GM03348 (cell line): ENCODE data around the gene CTR9.
A peak's percentile ranks its signal among the peaks of the same experiment; 100 is the strongest.

ENCODE experiments used
- DNase-seq: peaks from one replicate; pipeline ENCODE4 v3.0.0; 2012; ENCODE audit warnings: low spot score

The CTR9 gene

DNA sequence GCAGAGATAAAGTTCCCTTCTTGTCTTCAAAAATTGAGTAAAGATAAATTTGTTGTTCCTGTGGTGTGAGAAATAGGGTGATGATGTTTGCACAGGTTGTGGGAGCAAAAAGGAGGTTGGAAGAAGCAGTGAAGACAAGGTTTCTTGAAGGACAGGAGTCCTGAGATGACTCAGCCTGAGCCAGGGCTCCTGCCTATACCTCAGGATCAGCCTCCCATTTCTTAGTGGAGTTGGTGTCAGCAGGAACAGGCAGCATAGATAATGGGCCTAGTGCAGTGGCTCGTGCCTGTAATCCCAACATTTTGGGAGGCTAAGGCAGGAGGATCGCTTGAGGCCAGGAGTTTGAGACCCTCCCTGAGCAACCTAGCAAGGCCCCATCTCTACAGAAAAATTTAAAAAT, 29.0 kb downstream of the CTR9 start:
- DNase-seq, result no peak

- DNase-seq, result no peak
These were observed 33.4 kb downstream of the CTR9 start for GRCh38 chr11:10784232-10785145.

DNA sequence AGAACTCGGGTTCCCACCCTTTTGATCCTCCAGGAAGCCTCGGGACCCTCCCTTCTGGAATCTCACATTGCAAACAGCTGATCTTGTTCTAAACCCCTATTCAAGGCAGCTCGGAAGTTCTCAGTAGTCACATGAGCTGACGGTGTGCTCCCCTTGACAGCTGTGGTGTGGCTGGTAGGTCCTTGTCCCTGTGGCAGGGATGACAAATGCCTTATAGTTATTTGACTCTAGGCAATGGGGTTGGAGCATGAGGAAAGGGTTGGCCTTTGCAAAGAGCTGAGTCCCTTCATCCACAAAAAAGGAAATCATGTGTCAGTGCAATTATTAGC, 34.1 kb downstream of the CTR9 start:
- DNase-seq, result no peak

- no peak for DNase-seq
These were observed 35.4 kb downstream of the CTR9 start for GRCh38 chr11:10786451-10786850.

DNA sequence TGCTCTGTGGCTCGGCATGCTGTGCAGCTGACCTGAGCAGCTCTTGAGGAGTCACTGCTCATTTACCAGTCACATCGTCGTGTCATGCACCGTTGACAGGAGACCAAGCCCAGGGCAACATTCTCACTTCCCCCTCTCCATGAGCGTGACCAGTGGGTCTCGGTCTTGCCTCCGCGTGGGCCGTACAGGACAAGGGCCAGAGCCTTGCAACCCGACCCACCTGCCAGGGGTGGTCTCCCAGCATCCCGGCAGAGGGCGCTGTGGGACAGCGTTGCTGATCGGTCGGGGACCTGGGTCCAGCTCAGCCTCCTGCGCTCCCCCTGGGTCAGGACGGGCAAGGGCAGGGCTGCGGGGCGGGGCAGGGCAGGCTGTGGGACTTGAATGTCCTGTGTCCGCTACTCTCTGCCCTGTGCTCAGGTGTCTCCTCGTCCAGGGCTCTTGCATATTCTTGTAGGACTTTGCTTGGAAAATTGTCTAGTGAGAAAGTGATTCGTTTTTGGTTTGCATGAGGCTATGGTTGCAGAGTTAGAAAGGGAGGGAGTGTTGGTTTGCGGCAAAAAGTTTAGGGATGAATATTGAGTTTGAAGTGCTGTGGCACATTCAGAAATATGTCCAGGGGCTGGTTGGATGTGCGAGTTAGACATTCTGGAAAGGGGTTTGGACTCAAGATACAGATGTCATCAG, 41.5 kb downstream of the CTR9 start:
- DNase-seq, result peak; percentile 93

GRCh38 chr11:10793470-10794255, 42.6 kb downstream of the CTR9 start:
- DNase-seq, result no peak

DNA sequence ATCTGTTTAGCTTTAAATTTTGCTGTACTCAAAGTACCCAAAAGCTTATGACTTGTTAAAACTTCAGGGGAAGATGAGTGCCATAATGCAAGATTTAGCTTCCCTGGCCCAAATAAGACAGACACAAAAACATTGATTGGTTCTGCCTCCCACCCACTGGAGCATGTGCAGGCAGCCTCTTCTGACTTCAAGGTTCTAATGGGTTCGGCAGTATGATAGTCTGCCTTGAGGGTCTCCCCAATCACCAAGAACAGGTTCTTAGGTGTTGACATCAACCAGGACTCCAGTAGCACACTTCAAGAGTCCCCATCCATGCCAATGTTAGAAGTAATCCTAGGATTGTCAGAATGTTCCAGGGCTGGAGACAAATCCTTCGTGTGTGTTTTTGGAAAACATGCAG, 45.1 kb downstream of the CTR9 start:
- DNase-seq, result no peak

DNA sequence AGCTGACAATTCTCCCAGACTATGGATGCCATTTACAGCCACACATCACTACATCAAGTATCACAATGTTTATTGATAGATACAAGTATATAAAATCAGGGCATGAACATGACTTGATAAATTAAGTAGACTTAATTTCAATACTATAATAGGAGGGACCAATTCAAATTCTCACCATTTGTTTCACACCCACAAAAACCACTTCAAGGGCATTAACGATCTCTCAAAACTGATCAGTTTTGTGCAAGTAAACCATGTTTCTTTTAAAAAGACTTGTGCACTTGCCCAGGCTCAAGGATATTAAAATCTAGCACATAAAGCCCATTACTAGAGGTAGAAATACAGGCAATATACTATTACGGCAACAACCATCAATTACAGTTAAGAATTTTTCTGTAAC, 46.0 kb downstream of the CTR9 start:
- no peak for DNase-seq

DNA sequence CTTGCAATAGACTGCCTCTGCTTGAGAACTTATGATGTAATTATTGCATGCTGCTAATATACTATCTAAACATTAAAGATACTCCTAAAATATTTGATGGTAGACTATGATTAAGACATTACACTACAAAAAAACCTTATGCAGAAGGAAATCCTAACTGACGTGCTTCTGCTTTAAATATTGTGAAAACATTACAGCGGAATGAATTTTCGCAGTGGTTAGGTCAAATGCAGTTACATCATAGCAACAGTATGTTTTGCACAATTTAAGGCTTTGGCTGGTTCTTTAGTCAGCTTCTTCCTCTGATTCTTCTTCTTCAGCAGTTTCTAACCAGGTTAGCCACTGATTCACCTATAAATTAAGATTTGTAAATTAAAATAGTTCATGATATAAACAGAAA, 46.5 kb downstream of the CTR9 start:
- no peak for DNase-seq

- DNase-seq, result no peak
These were observed 47.4 kb downstream of the CTR9 start for GRCh38 chr11:10798330-10798928.

GRCh38 chr11:10800292-10800691, 49.2 kb downstream of the CTR9 start:
- DNase-seq, result no peak

- no peak for DNase-seq
These were observed 52.6 kb downstream of the CTR9 start for GRCh38 chr11:10803676-10804075.

- DNase-seq, result no peak
These were observed 54.7 kb downstream of the CTR9 start for GRCh38 chr11:10805741-10806140.

- DNase-seq, result no peak
These were observed 55.2 kb downstream of the CTR9 start for GRCh38 chr11:10806206-10806605.

GRCh38 chr11:10807493-10808234, 56.6 kb downstream of the CTR9 start:
- peak; percentile 70 for DNase-seq

DNA sequence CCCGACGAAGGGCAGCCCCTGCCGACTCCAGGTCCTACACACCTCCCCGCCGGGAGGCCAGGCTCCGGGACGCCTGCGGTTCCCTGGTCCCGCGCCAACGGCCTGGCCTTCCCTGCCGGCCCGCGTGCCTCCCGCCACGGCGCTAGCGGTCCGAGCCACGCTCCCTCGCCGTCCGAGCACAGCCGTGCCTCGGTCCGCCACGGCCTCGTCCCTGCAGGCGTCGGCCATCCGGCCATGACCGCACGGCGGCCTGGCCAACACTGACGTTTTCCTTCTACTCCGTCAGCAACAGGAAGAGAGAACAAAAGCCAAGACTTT, 57.1 kb downstream of the CTR9 start:
- DNase-seq, result peak; percentile 48

GRCh38 chr11:10808553-10809372, 57.7 kb downstream of the CTR9 start, which contains the start of gene EIF4G2:
EIF4G2 (minus strand) TSS chr11:10808926.
- peak; percentile 99 for DNase-seq

DNA sequence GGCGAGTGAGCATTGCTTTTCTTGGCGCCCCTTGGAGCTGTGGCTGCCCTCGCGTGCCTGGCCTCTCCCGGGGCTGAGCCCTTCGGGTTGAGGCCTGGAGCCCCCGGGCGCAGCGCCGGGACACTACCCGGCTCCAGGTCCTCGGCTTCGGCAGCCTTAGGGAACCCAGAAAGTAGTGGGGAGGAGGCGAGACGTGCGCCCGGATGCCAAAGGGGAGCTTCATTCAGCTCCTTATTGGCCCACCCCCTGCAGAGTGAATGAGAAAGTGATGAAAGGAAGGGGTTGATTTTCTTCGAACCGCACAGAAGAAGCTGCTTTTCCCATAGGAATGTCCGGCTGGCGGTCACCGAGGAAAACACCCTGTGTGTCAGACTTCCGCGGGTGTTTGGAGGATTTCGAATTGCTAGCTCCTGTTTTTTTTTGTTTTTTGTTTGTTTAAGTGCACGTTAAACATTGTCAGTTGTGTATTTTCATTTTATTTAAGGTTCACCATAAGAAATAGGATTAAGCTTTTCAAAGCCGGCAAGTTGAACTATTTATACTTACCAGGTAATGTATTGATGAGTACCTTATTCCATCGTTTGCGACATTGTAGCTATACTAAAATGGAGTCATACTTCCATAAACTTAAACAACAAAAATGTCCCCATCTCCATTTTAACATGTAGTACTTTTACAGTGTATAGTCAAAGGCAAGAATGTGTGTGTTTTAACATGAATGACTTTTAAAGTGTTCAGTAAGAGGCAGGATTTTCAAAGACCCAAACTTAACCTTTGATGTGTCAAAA, 58.5 kb downstream of the CTR9 start:
- peak; percentile 70 for DNase-seq

DNA sequence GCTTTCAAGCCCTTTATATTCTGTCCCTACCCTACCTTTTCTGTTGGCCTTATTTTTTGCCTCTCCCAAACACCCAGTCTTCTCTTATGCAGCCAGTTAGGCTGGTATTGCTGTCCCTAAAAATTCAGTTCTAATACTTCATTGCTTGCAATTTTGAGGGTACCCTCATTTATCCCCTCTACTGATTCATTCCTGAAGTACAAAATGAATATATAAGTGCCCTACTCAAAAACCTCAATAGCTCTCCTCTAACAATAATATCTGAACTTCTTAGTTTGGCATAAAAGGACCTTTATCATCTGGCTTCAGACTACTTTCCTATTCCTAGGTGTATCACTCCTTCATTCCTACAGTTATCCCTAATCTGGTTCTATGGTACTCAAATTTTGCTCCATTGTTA, 62.9 kb downstream of the CTR9 start:
- no peak for DNase-seq

DNA sequence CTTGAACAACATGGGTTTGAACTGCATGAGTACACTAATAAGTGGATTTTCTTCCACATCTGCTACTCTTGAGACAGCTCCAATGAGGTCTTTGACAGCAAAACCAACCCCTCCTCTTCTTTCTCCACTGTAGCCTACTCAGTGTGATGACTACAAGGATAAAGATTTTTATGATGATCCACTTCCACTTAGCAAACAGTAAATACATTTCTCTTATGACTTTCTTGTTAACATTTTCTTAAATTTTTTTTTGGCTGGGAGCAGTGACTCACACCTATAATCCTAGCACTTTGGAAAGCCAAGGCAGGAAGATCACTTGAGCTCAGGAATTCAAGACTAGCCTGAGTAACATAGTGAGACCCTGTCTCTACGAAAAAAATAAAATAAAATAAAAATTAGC, 67.5 kb downstream of the CTR9 start:
- peak; percentile 61 for DNase-seq
